OCI-LY1 (cell line): Measurements from ENCODE around the gene SIK3.

Source experiments
- EZH2 ChIP-seq: fragments of 200-600 bp; sonication (generic), shearing (Covaris generic); IDR thresholded peaks from 2 replicates; pipeline ENCODE4 v1.8.0; 2017; ENCODE audit warnings: borderline replicate concordance, mixed run types, mild to moderate bottlenecking, antibody characterized with exemption, low read length, moderate library complexity, mixed read lengths
- TF ChIP-seq, protein P1 (sequence below): fragments of 200-600 bp; sonication (generic), shearing (Covaris generic); IDR thresholded peaks from 2 replicates; pipeline ENCODE4 v1.5.1; 2017; ENCODE audit warnings: mild to moderate bottlenecking, antibody characterized with exemption, low read length, moderate library complexity, mixed read lengths

DNA sequence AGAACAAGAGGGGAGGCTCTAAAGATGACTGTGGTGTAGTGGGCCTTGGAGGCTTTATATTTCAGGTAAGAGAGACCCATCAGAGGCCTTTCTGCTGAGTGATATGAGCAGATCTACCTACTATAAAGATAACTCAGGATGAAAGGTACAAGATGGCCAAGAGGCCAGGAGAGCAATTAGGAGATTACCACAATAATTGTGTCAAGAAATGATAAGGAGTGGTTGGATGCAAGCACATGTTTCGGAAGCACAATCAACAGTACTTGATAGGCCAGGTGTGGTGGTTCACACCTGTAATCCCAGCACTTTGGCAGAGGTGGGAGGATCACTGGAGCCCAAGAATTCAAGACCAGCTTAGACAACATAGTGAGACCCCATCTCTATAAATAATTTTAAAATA is 43.8 kb downstream of the SIK3 start:
- TF ChIP-seq, protein P1, sequence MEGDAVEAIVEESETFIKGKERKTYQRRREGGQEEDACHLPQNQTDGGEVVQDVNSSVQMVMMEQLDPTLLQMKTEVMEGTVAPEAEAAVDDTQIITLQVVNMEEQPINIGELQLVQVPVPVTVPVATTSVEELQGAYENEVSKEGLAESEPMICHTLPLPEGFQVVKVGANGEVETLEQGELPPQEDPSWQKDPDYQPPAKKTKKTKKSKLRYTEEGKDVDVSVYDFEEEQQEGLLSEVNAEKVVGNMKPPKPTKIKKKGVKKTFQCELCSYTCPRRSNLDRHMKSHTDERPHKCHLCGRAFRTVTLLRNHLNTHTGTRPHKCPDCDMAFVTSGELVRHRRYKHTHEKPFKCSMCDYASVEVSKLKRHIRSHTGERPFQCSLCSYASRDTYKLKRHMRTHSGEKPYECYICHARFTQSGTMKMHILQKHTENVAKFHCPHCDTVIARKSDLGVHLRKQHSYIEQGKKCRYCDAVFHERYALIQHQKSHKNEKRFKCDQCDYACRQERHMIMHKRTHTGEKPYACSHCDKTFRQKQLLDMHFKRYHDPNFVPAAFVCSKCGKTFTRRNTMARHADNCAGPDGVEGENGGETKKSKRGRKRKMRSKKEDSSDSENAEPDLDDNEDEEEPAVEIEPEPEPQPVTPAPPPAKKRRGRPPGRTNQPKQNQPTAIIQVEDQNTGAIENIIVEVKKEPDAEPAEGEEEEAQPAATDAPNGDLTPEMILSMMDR: no peak
- no peak for TF ChIP-seq EZH2
